Measurements from ENCODE around the gene MMD.
"Not testable (repeated sequence)": the region's sequence is repeated elsewhere in the genome, so short reads cannot be mapped to it uniquely, and the experiment has no call there.

MMD gene

GRCh38 chr17:55410722-55411462, 10.7 kb downstream of the MMD start:
- Histone ChIP-seq H3K4me1 (peaks cover 0 to 8% (median 0%) of the 10 kb centered on the region in 4 donors), H3K27ac (no peak overlapping the region), H3K27me3 (no peaks in the 10 kb centered on the region), H3K36me3 (peaks cover 31 to 64% (median 52%) of the 10 kb centered on the region in 3 donors), H3K9me3 (no peaks in the 10 kb centered on the region), H3K4me3 (no peak overlapping the region)
- no peak for TF ChIP-seq CTCF (IDR thresholded peaks at IDR 0.05)
- intact Hi-C loops (cut with DNase I; ENCODE audit: low total_unique reads), result loop anchor here (10.0 kb wide), 1 partner anchor 104 kb away; the partner anchor contains the start of gene SMIM36
- no peak for DNase-seq

DNA sequence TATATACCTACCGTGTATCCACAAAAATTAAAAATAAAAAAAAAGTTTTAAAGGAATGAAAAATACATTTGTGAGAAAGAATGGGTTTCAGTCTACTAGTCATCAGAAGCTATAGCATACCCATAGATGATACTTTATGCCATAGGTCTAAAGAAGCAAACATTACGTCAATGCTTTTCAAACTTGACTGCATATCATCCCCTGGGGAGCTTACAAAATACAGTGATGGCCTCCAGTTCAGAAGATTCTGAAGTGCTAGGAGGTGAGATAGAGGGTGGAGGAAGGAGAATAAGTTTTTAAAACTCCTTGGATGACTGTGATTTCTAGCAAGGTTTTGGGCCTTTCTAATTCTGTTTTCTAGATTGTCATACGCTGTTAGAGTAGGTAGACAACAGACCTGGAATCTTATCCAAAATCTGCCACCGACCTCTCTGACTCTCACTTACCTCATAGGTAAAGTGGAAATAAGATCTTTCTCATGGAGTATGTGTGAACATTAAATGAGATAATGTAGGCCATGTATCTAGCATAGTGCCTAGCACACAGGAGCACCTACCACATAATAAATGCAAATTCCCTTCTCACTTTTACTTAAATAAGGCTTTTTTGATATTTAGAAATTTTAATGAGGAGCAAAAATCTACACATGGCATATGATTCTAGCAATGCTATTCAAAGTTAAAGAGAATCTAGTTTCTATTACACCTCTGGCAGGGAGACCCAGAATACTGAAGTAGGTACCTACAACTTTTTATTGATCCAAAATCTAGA, 12.4 kb downstream of the MMD start:
- Histone ChIP-seq H3K9me3 (no peaks in the 10 kb centered on the region), H3K36me3 (peaks cover 39 to 74% (median 63%) of the 10 kb centered on the region in 3 donors), H3K27me3 (no peaks in the 10 kb centered on the region), H3K4me3 (no peak overlapping the region), H3K27ac (no peak overlapping the region), H3K4me1 (no peaks in the 10 kb centered on the region)
- intact Hi-C loops (cut with DNase I; ENCODE audit: low total_unique reads), result no loop called here
- no peak for DNase-seq
- no peak for TF ChIP-seq CTCF (IDR thresholded peaks at IDR 0.05)

GRCh38 chr17:55407641-55408566, 13.7 kb downstream of the MMD start:
- Histone ChIP-seq H3K27me3 (no peaks in the 10 kb centered on the region), H3K9me3 (no peaks in the 10 kb centered on the region), H3K36me3 (peaks cover 39 to 73% (median 63%) of the 10 kb centered on the region in 3 donors), H3K4me3 (no peak overlapping the region), H3K27ac (no peak overlapping the region), H3K4me1 (no peaks in the 10 kb centered on the region)
- intact Hi-C loops (cut with DNase I; ENCODE audit: low total_unique reads), result no loop called here
- TF ChIP-seq CTCF (IDR thresholded peaks at IDR 0.05), result no peak
- no peak for DNase-seq

DNA sequence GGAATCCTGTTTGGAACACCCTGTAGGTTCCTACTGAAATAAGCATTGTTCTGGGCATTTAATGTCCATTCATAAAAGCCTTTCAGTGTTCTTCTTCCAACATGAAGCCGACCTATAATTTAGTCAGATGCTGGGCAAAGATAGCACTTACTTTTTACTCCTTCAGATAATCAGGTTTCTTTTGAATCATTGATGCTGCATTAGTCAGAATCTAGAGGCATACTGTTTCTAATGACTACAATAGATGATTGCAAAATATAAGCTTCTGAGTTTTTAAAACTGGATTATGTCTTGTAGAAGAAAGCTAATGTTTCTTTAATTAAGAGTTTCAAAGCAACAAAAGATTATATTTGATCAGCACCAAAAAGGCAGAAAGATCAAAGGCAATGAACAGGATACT, 16.0 kb downstream of the MMD start:
- Histone ChIP-seq H3K36me3 (peaks cover 27 to 69% (median 66%) of the 10 kb centered on the region in 3 donors), H3K27me3 (no peaks in the 10 kb centered on the region), H3K9me3 (no peaks in the 10 kb centered on the region), H3K4me3 (no peak overlapping the region), H3K4me1 (no peaks in the 10 kb centered on the region), H3K27ac (no peak overlapping the region)
- no peak for DNase-seq
- TF ChIP-seq CTCF (IDR thresholded peaks at IDR 0.05), result no peak
- intact Hi-C loops (cut with DNase I; ENCODE audit: low total_unique reads), result no loop called here

- not testable (repeated sequence) for H3K27ac ChIP-seq
Observed at GRCh38 chr17:55404197-55404596, 17.4 kb downstream of the MMD start.

More at GRCh38 chr17:55404197-55404596, 17.4 kb downstream of the MMD start:
- H3K27me3 ChIP-seq; H3K4me1 ChIP-seq; intact Hi-C loops (cut with DNase I; ENCODE audit: low total_unique reads); H3K9me3 ChIP-seq; H3K4me3 ChIP-seq; DNase-seq: not testable (repeated sequence)
- peaks cover 22 to 66% (median 58%) of the 10 kb centered on the region in 3 donors for H3K36me3 ChIP-seq

Measured in tibial artery (tissue), 4 donors.